T-helper 2 cell treated with Interferon-gamma antibody and Interleukin-4, amounts not matched to agents 5 μg/mL and 100 μg/mL, for 36 hours (primary cell): ENCODE results near the gene COL18A1.
"Not testable (repeated sequence)": the region's sequence is repeated elsewhere in the genome, so short reads cannot be mapped to it uniquely, and the experiment has no call there.

Experiments
- DNase-seq: peaks from one replicate; pipeline ENCODE4 v3.0.0; 2021; ENCODE audit warnings: low spot score
- H3K27ac Mint-ChIP-seq: one replicate; pipeline ENCODE4 v1.8.0; 2021; ENCODE audit warnings: mild to moderate bottlenecking, mixed read lengths
- H3K27me3 Mint-ChIP-seq: one replicate; pipeline ENCODE4 v1.8.0; 2021; ENCODE audit warnings: low read depth, mixed read lengths
- H3K36me3 Mint-ChIP-seq: one replicate; pipeline ENCODE4 v1.8.0; 2021; ENCODE audit warnings: low read depth, mixed read lengths
- H3K4me1 Mint-ChIP-seq: one replicate; pipeline ENCODE4 v1.8.0; 2021; ENCODE audit warnings: low read depth, mixed read lengths
- H3K4me3 Mint-ChIP-seq: one replicate; pipeline ENCODE4 v1.8.0; 2022; ENCODE audit warnings: mild to moderate bottlenecking, moderate library complexity, mixed read lengths
- H3K9me3 Mint-ChIP-seq: one replicate; pipeline ENCODE4 v1.8.0; 2021; ENCODE audit warnings: mixed read lengths

The COL18A1 gene

DNA sequence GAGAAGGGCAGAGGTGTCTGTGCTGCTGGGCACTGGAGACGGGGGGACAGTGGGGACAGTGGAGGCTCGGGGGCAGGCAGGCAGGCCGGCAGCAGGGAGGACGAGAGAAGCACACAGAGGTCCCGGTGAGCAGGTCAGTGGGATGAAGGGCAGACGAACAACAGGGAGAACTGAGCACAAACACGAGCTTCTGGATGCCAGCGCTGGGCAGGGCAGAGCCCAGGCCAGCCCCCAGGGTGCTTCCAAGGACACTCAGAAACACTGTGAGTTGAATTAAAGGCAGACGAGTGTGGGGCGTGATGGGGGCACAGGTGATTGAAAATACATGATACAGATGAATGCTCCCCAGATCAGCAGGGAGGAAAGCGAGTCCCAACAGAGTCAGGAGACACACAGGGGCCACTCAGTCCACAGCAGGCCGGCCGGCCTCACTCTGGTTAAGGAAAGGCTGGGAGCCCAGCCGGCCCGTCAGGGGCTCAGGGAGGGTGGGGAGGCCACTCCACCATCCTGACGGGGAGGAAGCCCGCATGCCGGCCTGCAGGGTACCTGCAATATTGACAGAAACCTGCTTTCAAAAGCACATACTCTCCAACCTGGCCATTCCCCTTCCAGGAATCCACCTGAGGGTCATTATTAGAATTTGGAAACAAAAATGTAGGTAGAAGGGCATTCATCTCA lies 123.2 kb downstream of the COL18A1 start:
- H3K4me3 Mint-ChIP-seq: no peak overlapping the region
- DNase-seq: no peak
- H3K27me3 Mint-ChIP-seq: no peaks in the 10 kb centered on the region
- H3K9me3 Mint-ChIP-seq: no peaks in the 10 kb centered on the region
- H3K27ac Mint-ChIP-seq: no peak overlapping the region
- H3K36me3 Mint-ChIP-seq: peaks cover 27% of the 10 kb centered on the region
- H3K4me1 Mint-ChIP-seq: peaks cover 4% of the 10 kb centered on the region

DNA sequence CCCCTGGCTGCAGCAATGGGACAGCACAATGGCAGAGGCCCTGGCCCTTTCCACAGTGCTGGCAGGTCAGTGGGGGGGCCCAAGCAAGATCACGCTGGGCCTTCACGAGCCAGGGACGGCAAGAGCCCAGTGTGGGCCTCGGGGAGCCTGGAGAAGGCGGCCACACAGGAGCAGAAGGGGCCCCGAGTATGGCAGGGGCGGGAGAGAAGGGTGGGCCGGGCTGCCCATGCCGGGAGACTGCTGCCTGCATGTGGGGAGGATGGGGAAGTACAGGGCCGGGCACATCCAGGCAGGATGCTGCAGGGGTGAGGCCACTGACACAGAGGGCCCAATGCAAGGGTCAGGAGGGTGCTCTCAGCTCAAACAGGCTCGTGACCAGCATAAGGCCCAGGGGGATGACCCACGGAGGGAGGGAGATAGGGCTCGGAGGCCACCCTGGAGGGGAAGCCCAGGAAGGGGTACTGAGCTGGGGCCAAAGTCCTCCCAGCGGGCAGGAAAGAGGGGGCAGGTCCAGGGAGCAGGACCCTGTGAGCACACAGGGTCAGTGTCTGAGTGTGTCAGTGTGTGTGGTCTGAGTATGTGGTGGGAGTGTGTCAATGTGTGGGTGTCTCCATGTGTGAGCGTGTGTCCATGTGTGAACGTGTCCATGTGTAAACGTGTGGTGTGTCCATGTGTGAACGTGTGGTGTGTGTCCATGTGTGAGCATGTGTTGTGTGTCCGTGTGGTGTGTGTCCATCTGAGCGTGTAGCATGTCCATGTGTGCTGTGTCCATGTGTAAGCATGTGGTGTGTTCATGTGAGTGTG lies 124.2 kb downstream of the COL18A1 start:
- Mint-ChIP-seq H3K27me3 (no peaks in the 10 kb centered on the region), H3K36me3 (peaks cover 24% of the 10 kb centered on the region), H3K9me3 (no peaks in the 10 kb centered on the region), H3K27ac (no peak overlapping the region), H3K4me1 (peaks cover 4% of the 10 kb centered on the region), H3K4me3 (no peak overlapping the region)
- no peak for DNase-seq

DNA sequence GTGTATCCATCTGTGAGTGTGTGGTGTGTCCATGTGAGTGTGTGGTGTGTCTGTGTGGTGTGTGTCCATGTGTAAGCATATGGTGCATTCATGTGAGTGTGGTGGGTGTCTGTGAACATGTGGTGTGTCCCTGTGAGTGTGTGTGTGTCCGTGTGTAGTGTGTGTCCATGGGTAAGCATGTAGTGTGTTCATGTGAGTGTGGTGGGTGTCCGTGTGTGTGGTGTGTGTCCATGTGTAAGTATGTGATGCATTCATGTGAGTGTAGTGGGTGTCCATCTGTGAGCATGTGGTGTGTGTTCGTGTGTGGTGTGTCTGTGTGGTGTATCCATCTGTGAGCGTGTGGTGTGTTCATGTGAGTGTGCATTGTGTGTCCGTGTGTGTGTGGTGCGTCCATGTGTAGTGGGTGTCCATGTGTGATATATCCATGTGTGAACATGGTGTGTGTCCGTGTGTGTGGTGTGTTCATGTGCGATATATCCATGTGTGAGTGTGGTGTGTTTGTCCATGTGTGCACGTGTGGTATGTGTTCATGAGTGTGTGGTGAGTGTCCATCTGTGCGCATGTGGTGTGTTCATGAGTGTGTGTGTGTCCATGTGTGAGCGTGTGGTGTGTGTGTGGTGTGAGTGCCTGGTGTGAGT lies 124.9 kb downstream of the COL18A1 start:
- Mint-ChIP-seq H3K4me3 (no peak overlapping the region), H3K9me3 (no peaks in the 10 kb centered on the region), H3K36me3 (peaks cover 24% of the 10 kb centered on the region), H3K4me1 (peaks cover 4% of the 10 kb centered on the region), H3K27ac (no peak overlapping the region), H3K27me3 (no peaks in the 10 kb centered on the region)
- DNase-seq: no peak

DNA sequence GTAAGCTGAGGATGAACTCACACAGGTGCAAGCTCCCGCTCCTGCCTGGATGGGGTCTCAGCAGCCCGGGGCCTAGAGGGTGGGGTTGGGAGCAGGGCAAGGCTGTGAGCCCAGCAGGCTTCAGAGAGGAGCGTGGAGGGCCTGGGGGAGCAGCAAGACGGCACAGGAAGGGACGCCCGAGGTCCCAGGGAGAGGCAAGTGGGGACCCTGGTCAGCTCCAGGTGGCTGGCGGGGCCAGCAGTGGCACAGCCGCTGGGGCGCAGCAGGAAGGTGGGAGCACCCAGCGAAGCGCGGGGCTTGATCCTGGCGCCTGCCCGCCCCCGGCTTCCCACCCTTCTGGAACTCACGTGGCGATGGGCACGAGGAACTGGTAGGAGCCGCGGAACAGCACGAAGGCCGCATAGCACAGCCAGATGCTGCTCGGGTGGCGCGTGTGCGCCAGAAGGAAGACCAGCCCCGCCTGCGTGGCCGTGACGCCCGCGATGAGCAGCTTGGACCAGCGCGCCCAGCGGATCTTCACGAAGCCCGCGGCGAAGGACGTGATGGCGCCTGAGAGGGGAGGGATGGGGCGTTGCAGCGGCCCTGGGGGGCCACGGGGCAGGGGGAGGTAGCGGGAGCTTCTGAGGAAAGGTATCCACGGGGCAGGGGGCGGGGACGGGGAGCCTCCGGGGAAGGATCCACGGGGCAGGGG lies 125.6 kb downstream of the COL18A1 start:
- no peak overlapping the region for H3K4me3 Mint-ChIP-seq
- no peak overlapping the region for H3K27ac Mint-ChIP-seq
- DNase-seq: no peak
- peaks cover 23% of the 10 kb centered on the region for H3K36me3 Mint-ChIP-seq
- no peaks in the 10 kb centered on the region for H3K27me3 Mint-ChIP-seq
- H3K9me3 Mint-ChIP-seq: no peaks in the 10 kb centered on the region
- peaks cover 4% of the 10 kb centered on the region for H3K4me1 Mint-ChIP-seq

DNA sequence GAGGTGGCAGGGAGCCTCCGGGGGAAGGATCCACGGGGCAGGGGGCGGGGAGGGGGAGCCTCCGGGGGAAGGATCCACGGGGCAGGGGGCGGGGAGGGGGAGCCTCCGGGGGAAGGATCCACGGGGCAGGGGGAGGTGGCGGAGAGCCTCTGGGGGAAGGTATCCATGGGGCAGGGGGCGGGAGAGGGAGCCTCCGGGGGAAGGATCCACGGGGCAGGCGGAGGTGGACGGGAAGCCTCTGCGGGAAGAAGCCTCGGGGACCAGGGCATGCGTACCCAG lies 126.1 kb downstream of the COL18A1 start:
- not testable (repeated sequence) for H3K4me3 Mint-ChIP-seq, H3K27ac Mint-ChIP-seq, DNase-seq, H3K4me1 Mint-ChIP-seq, H3K9me3 Mint-ChIP-seq, H3K27me3 Mint-ChIP-seq
- peaks cover 21% of the 10 kb centered on the region for H3K36me3 Mint-ChIP-seq

DNA sequence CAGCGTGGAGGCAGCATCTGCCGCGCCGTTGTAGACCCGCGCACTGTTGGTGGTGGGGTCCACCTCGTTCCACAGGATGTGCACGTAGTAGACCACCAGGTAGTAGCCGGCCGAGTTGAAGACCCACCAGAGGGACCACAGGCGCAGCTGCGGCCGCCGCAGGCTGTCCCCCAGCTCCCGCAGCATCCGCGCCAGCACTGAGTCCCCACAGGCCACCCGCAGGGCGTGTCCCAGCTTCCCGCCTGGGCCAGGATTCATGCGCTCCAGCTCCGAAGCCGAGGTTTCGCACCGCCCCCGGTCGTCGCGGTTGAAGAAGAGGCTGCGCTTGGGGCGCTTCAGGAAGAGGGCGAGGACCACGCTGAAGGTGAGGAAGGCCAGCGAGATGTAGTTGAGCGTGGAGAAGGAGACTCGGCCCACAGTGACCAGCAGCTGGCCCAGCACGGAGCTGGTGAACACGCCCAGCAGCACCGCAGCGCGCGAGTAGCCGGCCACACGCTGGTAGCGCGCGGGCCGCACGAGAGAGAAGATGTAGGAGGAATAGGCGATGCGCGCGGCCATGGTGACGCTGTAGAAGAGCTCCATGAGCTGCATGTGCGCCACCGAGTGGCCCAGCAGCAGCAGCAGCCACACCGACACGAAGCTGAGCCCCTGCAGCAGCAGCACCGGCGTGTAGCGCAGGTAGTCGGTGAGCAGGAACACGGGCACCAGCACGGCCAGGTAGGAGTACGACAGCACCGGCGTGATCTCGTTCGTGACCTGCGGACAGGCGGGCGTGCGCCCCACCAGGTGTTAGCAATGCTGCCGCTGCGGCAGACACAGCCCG lies 126.6 kb downstream of the COL18A1 start:
- H3K4me3 Mint-ChIP-seq: no peak overlapping the region
- H3K4me1 Mint-ChIP-seq: peaks cover 4% of the 10 kb centered on the region
- peaks cover 20% of the 10 kb centered on the region for H3K36me3 Mint-ChIP-seq
- no peaks in the 10 kb centered on the region for H3K27me3 Mint-ChIP-seq
- H3K9me3 Mint-ChIP-seq: no peaks in the 10 kb centered on the region
- H3K27ac Mint-ChIP-seq: no peak overlapping the region
- no peak for DNase-seq

DNA sequence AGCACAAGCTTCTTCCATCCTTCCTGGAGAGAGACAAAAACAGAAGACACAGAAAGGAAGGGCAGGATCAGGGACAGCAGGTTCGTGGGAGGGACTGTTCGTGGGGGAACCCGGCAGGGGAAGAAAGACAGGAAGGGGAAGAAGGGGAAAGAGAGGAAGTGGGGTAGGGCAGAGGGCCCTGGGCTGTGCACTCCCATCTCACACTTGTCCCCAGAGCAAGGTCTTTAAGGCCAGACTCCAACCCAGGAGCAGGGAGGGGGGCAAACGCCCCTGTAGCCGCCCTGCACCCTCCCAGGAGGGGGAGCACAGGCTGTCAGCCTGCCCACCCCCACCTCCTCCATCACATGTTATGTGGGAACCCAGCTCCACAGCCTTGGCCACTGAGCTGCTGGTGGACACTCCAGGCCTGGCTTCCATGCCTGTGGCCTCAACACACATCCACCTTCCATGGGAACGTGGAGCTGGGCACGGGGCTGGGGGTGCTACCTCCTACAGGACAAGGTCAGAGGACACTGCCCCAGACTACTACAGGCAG lies 127.9 kb downstream of the COL18A1 start:
- Mint-ChIP-seq H3K36me3 (peaks cover 12% of the 10 kb centered on the region), H3K27ac (peak overlapping the region; percentile 92), H3K27me3 (no peaks in the 10 kb centered on the region), H3K9me3 (no peaks in the 10 kb centered on the region), H3K4me3 (peak overlapping the region; percentile 55), H3K4me1 (peaks cover 4% of the 10 kb centered on the region)
- no peak for DNase-seq

DNA sequence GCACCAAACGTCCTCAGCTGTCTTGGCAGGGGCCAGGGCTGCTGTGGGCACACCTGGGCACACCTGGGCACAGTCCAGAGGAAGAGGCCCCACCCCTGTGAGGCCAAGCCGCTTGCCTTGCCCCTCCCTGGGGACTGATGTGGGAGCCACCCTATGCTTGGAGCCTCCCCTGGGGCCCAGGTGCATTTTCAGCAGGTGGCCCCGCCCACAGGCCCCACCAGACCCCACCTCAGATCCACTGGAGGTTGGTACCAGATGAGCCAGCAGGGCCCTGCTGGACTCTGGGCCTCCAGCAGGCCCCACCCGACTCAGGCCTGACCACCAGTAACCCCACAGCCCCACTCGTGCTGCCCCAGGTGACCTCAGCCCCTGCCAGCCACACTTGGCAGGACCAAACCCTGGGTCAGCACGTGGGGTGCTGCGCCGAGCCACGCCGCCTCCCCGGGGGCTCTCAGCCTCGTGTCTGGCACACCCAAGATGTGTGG lies 128.4 kb downstream of the COL18A1 start:
- Mint-ChIP-seq H3K4me1 (peaks cover 4% of the 10 kb centered on the region), H3K36me3 (peaks cover 9% of the 10 kb centered on the region), H3K9me3 (no peaks in the 10 kb centered on the region), H3K4me3 (no peak overlapping the region), H3K27me3 (no peaks in the 10 kb centered on the region), H3K27ac (no peak overlapping the region)
- no peak for DNase-seq

DNA sequence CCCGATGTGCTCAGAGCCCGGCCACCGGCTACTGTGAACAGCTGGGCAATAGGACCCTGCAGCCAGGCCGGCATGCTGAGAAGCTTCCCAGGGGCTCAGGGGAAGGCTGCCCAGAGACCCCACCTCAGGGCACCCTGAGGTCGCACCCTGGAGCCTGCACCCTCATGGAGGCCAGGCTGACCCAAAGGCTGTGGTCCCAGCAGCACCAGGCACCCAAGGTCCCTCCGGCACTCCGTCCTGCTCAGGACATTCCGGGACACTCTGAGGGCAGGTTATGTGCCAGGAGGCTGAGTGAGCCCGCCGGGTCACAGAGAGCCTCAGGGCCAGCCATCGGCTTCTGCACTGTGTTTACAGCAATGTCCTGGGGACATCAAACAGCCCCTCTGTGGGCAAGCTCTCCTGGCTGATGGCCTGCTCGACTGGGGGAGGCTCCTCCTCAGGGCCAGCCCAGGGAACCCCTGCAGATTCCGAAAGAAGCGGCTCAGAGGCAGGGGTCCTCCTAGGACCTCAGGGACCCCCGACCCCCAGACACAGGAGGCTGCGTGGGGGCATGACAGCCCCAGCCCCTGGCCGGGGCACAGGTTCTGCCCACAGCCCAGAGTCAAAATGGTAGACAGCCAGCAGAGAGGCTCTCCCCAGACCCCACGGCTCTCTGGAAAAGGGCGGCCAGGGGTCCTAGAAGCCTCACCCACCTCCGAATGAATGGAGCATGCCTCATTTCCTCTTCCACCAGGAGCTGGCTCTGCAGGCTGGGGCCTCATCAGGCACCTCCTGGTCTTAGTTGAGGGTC lies 129.1 kb downstream of the COL18A1 start:
- H3K4me3 Mint-ChIP-seq: no peak overlapping the region
- no peaks in the 10 kb centered on the region for H3K27me3 Mint-ChIP-seq

DNA sequence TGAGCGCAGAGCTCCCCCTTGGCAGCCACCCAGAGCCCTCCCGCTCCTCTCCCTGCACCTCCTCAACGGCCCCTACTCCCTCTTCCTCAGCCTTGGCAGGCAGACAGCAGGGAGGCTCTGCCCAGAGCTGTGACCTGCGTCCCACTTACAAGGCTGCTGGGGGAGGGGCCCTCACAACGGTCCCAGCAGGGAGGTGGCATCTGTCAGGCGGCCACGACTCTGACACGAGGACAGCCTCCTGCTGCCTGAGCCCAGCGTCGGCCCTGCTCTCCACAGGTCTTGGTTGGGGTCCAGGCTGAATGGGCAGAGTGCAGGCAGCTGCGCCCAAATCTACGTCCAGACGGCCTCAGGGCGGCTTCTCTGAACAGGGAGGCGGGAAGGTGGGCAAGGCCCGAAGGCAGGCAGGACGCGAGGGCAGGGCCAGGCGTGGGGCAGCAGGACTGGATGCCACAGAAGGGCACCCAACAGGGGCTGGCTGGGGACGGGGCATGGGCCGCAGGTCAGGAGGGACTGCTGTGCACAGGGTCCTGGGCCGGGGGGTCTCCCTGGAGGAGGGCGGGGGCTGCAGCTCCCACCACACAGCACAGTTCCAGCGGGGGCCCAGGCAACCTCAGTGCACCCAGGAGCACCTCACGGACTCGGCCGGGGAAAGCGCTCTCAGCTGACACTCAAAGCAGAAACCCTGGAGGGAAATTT lies 129.8 kb downstream of the COL18A1 start:
- H3K9me3 Mint-ChIP-seq: no peaks in the 10 kb centered on the region
- H3K36me3 Mint-ChIP-seq: peaks cover 9% of the 10 kb centered on the region
- peaks cover 4% of the 10 kb centered on the region for H3K4me1 Mint-ChIP-seq
- no peak overlapping the region for H3K4me3 Mint-ChIP-seq
- no peaks in the 10 kb centered on the region for H3K27me3 Mint-ChIP-seq
- no peak overlapping the region for H3K27ac Mint-ChIP-seq
- DNase-seq: no peak

More for the DNA sequence above, 129.1 kb downstream of the COL18A1 start:
- DNase-seq: no peak
- Mint-ChIP-seq H3K27ac (no peak overlapping the region), H3K4me1 (peaks cover 4% of the 10 kb centered on the region), H3K36me3 (peaks cover 9% of the 10 kb centered on the region), H3K9me3 (no peaks in the 10 kb centered on the region)

DNA sequence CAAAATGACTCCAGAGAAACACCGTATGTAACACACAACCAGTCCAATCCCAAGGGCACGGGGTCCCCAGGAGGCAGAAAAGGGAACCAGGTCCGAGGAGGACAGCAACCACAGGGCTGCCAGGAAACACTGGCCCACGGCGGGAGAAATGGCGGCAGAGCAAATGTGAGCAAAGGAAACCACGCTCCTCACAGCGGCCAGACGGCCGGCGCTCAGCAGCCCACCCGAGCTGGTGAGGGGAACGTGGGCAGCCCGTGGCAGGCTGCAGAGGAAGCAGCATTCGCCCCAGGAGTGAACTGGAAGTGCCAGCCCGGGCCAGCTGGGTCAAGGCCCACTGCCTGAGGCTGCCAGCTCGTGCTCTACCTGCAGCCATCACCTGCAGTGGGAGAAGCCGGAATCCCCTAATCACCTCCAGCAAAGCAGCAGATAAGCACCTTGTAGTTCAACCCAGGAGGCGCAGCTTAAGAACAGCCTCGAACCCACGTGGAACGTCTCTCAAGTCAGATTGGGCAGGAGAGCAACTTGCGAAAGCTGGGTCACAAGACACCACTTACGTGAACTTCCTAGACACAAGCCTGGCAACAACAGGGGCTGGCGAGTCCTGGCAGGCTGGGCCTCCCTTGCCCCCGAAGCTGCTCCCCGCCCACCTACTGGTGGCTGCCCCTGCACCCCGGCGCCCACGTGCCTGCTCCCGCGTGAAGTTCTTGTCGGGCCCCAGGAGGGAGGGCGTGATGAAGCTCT lies 130.5 kb downstream of the COL18A1 start:
- DNase-seq: no peak
- no peak overlapping the region for H3K4me3 Mint-ChIP-seq
- H3K36me3 Mint-ChIP-seq: peaks cover 9% of the 10 kb centered on the region
- peaks cover 8% of the 10 kb centered on the region for H3K4me1 Mint-ChIP-seq
- no peaks in the 10 kb centered on the region for H3K27me3 Mint-ChIP-seq
- no peaks in the 10 kb centered on the region for H3K9me3 Mint-ChIP-seq
- no peak overlapping the region for H3K27ac Mint-ChIP-seq
